Stimulated activated CD4-positive, alpha-beta T cell treated with anti-CD3 and anti-CD28 coated beads, Interleukin-4, amount 100 ng/mL, for 24 hours (primary cell): Measurements from ENCODE around the gene NAIF1.
"Not testable (repeated sequence)": the region's sequence is repeated elsewhere in the genome, so short reads cannot be mapped to it uniquely, and the experiment has no call there.

Experiments
- DNase-seq: peaks from one replicate; pipeline ENCODE4 v3.0.0-alpha.2; 2020

Gene NAIF1

DNA sequence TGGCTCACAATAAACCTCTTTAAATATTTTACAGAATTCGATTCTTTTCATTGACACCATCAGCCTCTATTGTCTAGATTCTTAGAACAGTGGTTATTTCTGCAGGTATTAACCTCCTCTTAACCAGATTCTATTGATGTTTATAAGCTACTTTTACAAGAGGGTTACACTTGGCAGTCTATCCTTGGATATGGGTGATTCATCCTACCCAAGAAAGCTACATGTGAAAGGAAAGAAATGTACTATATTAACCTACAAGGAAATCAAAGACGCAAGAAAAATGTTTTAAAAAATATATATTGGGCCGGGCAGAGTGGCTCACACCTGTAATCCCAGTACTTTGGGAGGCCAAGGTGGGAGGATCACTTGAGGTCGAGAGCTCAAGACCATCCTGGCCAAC lies 17.6 kb upstream of the NAIF1 start:
- DNase-seq, result no peak

DNA sequence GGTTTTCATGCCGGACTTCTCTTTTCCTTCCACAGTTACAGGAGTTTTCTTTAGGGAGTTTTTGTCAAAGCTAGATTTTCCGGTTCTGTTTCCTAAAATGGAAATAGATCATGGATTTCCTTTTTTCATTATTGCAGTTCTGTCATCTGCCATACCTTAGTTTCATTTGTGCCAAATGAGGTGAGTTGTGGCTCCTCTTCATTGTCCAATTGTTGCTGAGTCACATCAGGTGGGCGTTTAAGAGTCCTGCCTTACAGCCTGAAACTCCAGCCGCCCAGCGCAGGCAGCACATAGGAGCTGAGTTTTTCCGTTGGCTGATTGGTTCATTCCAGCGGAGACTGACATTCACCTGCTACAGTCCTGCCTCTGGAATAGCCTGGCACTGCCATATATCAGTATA lies 15.0 kb upstream of the NAIF1 start:
- DNase-seq, result no peak

DNA sequence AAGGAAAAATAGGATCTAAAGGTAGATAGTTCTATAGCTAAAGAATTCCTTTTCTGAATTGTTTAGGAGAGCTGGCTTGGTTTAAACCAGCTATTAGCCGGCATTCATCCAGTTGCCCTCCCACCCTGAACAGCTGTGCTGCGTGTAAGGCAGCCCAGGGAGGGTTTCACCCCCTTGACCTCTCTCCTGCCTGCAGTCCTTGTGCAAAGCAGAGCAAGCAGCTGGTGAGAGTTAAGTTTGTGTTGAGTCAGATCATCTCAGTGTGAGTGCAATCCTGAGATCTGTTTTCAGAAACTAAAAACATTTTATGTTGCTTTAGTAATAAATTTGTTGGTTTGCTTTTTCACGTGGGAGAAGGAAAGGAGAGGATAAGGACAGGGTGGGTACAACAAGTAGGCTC lies 13.9 kb upstream of the NAIF1 start:
- no peak for DNase-seq

DNA sequence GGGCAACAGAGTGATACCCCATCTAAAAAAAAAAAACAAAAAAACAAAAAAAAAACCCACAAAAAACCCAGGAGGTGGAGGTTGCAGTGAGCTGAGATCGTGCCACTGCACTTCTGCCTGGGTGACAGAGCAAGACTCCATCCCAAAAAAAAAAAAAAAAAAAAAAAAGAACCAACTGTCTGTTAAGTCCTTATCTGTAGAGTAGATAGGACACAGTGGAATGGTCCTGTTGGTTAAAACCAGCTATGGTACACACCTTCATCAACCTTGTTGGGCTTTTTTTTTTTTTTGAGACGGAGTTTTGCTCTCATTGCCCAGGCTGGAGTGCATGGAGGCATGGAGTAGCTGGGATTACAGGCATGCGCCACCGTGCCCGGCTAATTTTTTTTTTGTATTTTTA lies 13.1 kb upstream of the NAIF1 start:
- no peak for DNase-seq

DNA sequence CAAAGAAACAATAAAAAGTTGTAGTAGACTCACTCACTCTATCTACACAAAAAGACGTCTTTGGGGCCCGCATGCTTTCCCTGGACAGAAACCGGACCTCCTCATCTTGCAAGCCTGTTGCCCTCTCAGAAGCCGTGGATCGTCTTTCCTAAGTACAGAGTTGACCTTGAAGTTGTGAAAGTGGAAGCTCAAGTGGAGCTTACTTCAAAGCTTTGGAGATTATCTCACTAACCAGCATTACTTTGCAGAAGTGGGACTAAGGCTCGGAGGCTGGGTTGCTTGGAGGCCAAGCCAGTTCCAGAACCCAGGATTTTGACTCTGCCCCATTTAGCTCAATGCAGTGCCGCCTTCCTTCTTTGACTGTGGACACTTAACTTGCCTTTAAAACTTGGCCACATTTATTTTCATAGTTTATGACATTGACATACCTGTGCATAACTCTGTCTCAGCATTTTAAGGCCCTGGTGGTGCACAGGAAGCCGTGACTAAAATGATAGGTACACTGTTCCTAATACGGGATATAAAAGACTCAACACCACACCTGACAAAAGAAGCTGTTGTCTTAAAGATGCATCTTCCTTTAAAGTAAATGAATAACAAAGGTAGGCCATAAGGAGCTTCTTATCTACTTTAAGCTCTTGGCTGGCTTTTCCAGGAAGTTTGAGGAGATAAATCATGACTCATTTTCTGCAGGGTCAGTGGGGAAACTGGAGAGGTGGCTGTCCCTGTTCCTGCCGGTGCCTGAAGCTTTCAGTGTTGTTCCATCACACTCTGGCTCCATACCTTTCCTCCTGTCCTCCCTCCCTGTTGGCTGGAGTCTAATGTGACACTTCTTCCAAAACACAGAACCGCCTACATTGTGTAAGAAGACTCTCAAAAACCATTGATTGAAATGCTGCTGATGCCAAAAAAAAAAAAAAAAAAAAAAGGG lies 11.6 kb upstream of the NAIF1 start:
- DNase-seq, result no peak

DNA sequence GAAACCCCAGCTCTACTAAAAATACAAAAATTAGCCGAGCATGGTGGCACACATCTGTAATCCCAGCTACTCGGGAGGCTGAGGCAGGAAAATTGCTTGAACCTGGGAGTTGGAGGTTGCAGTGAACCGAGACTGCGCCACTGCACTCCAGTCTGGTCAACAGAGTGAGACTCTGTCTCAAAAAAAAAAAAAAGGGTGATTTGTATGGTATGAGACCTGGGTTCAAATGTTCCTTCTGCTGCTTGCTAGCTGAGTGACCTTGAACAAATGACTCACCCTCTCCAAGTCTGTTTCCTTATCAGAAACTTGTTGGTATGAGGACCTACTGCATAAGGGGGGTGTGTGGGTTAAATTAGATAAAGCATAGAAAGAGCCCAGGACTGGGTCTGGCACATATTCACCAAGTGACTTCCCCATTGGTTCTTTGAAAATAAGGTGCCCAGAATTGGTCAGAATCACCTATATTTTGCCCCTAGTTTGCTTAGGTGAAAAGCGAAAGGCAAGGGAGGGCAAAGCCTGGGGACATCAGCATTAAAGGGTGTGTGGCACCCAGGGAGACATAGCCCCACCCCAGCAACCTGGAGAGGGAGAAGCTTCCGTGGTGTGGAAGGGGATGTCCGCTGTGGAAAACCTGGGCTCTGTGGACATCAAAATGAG lies 10.9 kb upstream of the NAIF1 start:
- no peak for DNase-seq

DNA sequence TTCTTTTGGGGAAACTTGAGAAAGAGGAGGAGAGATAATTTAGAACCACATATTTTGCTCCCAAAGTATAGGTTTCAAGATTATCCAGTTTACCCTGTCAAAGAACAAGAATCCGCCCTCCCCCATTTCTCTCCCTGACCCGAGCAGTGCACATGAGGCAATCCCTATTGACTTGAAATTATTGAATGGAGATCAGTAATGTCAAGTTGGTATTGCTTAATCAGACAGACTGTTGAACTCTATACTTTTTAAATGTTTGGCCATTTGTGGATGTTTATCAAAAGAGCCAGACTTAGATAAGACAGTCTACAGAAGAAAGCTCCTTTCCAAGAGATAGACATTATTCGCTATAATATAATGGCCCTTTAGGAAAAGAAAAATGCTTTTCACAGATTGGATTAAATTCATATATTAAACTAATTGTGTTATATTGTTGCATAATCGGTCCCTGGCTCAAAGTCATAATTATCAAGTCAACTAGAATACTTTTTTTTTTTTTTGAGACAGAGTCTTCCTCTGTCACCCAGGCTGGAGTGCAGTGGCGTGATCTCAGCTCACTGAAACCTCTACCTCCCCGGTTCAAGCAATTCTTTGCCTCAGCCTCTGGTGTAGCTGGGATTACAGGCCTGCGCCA lies 6.2 kb upstream of the NAIF1 start:
- DNase-seq, result no peak

DNA sequence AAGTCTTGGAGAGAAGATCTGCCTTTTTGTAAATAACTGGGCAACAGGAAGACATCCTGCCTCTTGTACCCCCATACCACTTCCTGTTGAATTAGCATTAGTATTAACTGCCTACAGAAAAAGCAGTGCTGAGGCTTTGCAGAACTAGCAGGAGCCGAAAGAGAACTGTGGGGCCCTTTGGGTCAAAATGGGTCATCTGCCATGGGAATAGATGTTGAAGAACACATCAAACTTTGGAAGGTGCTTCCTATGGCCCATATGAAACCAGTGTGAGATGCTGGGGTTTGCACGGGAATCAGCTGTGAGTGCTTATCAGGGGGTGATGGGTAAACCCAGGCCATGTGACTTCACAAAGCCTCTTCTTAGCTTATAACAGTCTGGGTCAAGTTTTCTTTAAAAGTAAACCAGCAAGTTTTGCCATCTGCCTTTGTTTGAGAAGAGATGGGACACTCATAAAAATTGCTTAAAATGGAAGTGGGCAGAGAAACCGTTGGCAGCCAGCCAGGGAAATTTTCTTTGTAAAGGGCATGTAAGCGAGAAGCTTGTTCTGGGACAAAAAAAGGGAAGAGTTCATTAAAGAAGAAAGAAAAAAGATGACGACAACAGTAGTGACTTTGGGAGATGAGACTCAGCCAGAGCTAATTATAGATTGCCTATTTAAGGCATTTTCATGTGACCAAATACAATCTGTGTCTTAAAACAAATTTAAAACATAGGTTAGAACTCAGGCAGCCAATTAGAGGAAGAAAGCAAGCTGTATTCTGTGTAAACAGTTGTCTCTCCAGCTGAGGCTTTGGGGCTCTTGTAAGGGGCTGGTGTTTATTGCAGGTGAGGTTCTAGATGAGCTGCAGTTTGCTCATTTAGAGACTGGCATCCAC lies 5.3 kb upstream of the NAIF1 start:
- peak; percentile 68 for DNase-seq

DNA sequence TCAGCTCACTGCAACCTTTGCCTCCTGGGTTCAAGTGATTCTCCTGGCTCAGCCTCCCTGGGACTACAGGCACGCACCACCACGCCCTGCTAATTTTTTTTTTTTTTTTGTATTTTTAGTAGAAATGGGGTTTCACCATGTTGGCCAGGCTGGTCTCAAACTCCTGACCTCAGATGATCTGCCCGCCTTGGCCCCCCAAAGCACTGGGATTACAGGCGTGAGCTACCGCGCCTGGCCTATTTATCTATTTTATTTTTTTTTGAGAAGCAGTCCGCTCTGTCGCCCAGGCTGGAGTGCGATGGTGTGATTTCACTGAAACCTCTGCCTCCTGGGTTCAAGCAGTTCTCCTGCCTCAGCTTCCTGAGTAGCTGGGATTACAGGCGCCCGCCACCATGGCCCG lies 4.4 kb upstream of the NAIF1 start:
- not testable (repeated sequence) for DNase-seq

DNA sequence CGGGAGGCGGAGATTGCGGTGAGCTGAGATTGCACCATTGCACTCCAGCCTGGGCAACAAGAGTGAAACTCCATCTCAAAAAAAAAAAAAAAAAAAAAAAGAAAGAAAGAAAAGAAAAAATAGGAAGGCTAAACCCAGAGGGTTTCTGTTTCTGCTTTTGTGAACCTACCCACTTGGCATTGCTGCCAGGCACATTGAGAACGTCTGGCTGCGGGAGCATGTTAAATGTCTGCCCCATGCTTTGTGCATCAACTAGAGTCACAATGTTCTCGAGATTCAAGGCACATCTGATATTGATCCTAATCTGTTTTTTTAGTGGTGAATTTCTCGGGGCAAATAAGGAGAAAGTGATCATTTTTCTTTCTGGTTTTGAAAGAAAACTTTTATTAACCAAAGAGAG lies 3.8 kb upstream of the NAIF1 start:
- DNase-seq, result no peak

DNA sequence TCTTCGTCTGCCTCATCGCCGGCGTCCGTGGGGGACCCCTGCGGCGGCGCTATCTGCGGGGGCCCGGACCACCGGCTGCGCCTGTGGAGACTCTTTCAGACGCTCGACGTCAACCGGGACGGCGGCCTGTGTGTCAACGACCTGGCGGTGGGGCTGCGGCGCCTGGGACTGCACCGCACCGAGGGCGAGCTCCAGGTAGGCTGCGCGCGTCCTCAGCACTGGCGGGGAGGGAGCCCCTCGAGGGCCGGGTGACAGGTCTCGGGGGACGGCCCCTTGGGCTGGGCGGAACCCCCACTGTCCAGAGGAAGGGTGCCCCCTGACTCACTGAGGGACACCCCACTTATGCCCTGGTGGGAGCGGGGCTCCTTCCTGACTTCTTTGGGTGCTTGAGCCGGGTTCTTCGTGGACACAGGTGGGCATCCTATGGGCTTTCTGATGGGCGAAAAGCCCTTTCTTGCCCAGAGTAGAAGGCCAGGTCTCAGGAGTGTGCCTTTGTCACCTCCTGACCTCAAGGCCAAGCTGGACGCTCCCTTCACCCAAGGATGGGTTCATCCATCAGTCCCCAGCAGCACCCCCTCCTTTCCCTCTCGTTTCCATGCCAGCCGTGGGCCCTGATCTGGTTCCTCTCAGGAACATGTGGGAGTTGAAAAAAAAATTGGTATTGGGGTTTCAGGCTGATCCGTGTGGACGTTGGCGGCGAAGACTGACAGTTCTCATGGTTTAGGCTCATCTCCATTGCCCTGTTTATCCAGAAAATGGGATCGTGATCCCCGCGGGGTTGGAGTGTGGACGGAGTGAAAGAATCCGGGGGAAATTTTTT lies 1.5 kb upstream of the NAIF1 start:
- peak; percentile 37 for DNase-seq

DNA sequence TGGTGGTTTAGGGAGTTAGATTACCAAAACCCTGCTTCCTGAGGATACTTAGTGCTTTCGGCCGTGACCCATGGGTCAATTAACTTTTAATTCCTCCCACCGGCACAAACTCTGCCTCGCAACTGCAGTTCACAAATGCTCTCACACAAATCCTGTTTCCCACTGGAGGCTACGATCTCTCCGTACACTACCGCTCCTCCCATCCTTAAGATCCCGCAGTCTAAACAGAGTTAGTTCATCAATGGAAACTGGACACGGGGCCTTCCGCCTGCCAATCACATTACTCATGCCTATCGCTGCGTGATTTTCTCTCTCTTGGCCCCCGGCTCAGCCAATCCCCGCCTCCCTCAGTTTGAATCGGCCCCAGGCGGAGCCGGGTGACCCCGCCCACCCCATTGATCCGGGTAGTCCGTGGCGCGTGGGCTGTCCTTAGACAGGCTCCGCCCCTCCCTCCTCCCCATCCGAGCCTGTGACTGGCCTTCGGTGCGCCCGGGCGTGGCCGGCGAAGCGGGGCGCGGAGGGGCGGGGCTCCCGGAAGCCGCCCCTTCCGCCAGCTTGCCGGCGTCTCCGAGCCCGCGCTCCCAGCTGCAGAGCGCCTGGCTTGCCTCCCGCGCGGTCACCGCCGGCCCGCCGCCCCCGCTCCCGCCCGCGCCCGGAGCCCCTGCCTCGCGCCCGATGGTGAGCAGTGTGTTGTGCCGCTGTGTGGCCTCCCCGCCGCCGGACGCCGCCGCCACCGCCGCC lies 695 bp upstream of the NAIF1 start, which contains the start of gene SLC25A25:
TSS of gene SLC25A25 (plus strand) at position 588 of the 741 bp plus-strand sequence. CDS start at position 676, 88 bp downstream.
- DNase-seq, result peak; percentile 100

DNA sequence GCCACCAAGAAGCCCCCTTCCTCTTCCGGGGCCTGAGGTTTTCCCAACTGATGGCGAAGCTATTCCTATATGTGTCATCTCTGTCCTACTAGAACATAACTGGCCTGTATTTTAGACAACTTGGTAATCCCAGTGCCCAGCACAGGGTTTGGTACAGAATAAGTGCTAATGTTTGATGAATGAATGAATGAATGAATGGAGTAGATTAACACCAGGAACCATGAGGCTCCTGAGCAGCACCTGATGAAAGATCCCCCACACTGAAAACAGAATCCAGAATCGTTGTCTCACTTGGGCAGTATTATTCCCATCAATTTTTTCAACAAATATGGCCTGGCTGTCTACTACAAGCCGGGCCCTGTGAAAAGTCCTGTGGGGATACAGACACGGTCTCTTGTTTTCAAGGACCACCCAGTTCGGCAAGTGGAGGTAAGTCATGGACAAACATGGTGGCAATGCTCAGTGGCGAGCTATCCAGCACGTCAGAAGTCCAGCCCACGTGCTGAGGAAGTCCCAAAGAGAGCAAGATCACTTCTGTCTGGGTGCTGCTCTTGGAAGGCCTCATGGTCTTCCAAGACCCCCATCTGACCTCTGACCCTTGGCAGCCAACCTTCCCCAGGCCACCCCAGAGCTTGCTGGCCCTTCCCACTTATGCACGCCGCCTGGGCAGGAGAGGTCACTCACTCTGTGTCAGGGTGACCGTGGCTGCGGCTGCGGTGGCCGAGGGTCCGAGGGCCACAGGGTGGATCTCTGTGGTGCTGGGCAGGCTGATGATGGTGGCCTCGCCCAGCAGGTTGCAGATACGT lies 1.0 kb downstream of the NAIF1 start:
- DNase-seq, result no peak

DNA sequence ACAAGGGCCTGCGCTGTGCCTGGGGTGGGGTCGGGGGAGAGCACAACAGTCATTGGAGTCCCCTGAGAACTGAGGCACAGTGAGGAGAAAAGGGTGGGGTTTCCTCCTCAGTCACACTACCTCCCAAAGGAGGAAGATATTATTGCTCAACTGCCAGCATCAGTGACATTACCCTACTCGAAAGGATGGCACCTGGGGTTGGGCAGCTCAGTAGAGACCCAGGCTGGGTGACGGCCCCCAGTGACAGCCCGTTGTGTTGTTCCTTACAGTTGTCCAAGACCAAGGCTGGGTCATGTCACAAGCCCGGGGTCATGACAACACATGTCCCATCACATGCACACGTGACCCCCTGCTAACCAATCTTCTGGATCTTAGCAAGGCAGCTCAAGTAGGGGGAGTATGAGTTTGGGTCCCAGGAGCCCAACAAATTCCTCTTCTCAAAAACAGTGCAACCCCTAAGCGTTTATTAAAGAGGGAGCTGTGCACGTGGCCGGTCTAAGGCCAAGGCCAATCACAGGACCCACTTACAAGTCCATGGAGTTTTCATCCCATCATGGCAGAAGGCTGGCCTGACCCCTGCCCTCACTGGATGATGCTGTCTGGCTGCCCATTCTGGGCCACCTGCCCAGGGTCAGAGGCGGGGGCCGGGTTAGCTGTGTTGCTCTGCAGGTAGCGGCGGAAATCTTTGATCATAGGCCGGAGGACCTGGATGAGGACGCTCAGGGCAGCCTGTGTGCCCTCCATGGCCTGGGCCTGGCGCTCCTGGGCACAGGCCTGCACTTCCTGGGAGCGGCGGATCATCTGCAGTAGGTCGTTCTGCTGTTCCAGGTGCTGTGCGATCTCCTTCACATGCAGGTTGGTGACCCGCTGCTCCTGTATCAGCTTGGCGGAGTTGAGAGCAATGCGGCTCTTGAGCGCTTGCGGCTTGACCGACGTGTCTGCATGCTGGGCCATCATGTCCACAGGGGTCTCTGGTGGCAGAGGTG lies 4.0 kb downstream of the NAIF1 start:
- DNase-seq, result no peak

DNA sequence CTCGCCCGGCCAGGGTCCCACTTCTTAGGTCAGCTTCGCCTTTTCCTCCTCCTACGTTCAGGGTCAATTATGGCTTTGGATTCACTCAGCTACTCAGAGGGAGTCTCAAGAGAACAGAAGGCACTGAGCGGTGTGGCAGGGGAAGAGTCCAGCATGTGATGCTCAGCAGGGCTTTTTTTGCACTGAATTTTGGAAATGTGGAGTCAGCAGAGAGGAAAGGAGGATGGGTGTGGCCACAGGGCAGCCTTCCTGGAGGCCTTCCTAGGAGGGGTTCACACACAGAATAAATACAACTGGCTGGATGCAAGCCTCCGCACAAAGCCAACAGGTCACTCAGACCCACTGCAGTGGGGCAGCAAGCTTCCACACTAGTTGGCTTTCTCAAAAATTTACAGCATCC lies 4.8 kb downstream of the NAIF1 start:
- no peak for DNase-seq

DNA sequence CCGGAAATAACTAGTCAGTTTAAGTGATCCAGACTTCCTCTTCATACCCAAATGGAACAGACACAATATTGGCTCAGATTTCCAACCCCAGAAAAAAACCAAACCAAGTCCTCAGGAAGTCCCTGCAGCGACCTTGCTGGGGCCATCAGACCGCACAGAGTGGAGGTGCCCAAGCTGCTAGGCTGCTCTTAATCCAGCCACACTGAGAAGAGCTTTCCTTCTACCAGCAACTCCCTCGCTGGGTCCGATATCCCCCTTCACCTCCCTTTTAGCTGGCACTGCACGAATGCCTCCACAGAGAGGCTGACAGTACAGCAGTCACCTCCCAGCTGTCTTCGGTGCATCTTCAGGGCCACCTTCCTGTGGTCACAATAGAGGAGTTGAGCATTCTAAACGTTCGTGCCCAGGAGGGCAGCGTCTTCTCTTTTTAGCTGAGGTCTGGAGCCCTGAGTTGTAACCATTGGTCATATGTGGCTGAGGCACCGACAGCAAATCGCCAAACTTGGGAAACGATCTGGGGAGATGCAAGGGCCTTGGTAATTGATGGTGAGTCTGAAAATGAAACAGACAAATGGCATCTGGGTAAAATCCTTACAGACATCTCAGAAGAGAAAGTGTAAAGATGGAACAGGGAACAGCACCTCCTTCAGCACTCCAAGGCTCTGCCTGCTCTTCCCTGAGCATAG lies 5.7 kb downstream of the NAIF1 start:
- DNase-seq, result no peak

DNA sequence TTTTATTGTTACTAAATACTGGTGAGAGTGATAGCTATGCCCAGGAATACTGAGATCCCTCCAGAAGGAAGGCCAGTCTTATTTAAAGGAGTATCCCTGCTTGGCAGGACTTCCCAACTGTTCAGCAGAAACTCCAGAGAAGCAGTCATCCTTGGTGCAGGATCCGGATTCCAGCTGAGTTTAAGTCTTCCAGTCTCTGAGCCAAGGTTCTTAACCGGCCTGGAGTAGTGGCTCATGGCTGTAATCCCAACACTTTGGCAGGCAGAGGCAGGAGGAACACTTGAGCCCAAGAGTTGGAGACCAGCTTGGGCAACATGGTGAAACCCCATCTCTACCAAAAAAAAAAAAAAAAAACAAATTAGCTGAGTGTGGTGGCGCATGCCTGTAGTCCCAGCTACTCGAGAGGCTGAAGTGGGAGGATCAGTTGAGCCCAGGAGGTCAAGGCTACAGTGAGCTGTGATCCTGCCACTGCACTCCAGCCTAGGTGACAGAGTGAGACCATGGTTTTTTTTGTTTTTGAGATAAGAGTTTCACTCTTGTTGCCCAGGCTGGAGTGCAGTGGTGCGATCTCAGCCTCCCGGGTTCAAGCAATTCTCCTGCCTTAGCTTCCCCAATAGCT lies 7.6 kb downstream of the NAIF1 start:
- no peak for DNase-seq
